ENCODE data around the gene NREP.

Gene NREP

GRCh38 chr5:111699976-111700375, 57.0 kb downstream of the NREP start:
- H3K4me3 ChIP-seq (ENCODE audit: low read depth, low read length), result no peak overlapping the region
- DNase-seq, result no peak
- no peak overlapping the region for H3K27ac ChIP-seq
- H3K36me3 ChIP-seq, result no peaks in the 10 kb centered on the region
- no peak for TF ChIP-seq CTCF (IDR thresholded peaks at IDR 0.05; ENCODE audit: low read depth, low read length)
- H3K9me3 ChIP-seq (ENCODE audit: severe bottlenecking), result no peaks in the 10 kb centered on the region
- H3K27me3 ChIP-seq (ENCODE audit: insufficient read depth, low read depth, severe bottlenecking), result no peaks in the 10 kb centered on the region

DNA sequence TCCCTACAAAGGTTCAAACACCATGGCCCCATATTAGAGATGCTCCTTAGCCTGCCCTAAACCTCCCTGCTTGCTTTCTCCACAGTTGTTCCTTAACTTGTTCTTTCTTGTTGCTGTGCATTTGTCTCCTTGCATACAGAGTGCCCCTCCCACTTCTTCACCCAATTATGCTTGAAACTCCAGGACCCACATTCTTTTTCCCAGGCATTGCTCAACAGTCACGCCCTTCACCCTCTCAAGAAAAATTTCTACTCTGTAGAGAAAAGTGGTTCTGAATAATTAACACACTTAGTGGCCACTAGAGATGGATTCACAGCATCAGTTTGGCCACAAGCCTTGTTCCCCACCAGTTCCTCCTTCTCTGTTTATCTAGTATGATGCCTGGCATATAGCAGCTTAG, 57.7 kb downstream of the NREP start:
- Histone ChIP-seq H3K4me3 (ENCODE audit: low read depth, low read length) (no peak overlapping the region), H3K27me3 (ENCODE audit: insufficient read depth, low read depth, severe bottlenecking) (no peaks in the 10 kb centered on the region), H3K27ac (no peak overlapping the region), H3K9me3 (ENCODE audit: severe bottlenecking) (no peaks in the 10 kb centered on the region), H3K36me3 (no peaks in the 10 kb centered on the region)
- no peak for TF ChIP-seq CTCF (IDR thresholded peaks at IDR 0.05; ENCODE audit: low read depth, low read length)
- no peak for DNase-seq

DNA sequence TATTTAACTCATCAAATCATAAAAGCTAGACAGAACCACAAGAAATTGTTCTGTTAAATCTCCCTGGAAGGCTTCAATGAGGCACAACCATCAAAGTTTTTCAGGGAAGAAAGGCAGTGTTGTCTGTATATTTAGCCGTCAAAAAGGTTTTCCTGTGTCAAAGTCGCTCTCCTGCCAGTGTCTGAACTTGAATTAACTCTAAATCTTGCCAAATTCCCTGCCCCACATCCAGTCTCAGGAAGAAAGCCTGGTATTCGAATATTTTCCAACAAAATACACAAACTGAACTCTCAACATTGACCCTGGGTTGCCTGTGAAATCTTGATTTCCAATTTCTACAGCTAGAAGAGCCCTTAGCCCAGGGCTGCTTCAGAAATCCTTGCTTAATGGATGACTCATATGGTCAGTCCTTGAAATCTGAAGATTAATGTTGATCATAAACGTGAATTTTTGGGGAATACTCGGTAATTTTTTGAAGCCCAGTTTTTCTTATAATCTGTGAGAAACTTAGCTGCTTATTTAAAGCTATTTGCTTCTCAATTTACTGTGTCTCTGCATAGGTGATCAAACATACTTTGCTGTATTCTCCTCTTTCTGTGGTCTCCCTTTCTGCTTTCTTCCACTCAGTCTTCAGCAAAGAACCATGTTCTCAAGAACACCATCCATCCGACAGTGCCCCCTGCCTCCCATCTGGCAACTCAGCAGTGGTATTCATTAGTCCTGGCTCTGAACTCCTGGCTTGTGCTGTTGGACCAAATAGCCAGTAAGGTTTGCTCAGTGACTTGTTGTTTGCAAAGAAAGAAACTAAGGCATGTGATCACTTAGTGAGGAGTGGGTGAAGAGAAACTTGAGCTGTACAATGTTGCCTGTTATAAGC, 58.9 kb downstream of the NREP start:
- DNase-seq, result no peak
- H3K36me3 ChIP-seq, result no peaks in the 10 kb centered on the region
- H3K4me3 ChIP-seq (ENCODE audit: low read depth, low read length), result no peak overlapping the region
- no peaks in the 10 kb centered on the region for H3K9me3 ChIP-seq (ENCODE audit: severe bottlenecking)
- TF ChIP-seq CTCF (IDR thresholded peaks at IDR 0.05; ENCODE audit: low read depth, low read length), result no peak
- H3K27me3 ChIP-seq (ENCODE audit: insufficient read depth, low read depth, severe bottlenecking), result no peaks in the 10 kb centered on the region
- H3K27ac ChIP-seq, result no peak overlapping the region

- TF ChIP-seq CTCF (IDR thresholded peaks at IDR 0.05; ENCODE audit: low read depth, low read length), result no peak
- no peak for DNase-seq
- no peak overlapping the region for H3K27ac ChIP-seq
These were observed 59.8 kb downstream of the NREP start for GRCh38 chr5:111697215-111697614.

DNA sequence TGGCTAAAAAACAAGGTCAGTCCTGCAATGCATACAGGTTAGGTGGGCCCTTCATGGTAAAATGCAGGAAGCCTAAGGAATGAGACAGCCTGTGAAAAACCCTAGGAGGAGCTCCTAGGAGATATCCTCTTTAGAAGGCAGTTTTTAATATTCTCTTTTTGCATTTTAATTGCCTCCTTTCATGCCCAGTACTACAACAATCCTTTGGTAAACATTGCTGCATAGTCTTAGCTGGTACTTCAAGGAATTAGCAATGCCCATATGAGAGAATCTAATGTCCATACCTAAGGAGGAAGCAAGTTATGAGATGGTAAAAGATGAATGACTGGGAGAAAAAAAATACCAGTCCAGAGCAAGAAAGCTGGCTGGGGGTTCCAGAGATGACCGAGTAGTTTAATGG, 61.0 kb downstream of the NREP start:
- no peak overlapping the region for H3K4me3 ChIP-seq (ENCODE audit: low read depth, low read length)
- H3K27ac ChIP-seq, result no peak overlapping the region

More at GRCh38 chr5:111697215-111697614, 59.8 kb downstream of the NREP start:
- Histone ChIP-seq H3K27me3 (ENCODE audit: insufficient read depth, low read depth, severe bottlenecking) (no peaks in the 10 kb centered on the region), H3K4me3 (ENCODE audit: low read depth, low read length) (no peak overlapping the region), H3K36me3 (no peaks in the 10 kb centered on the region), H3K9me3 (ENCODE audit: severe bottlenecking) (no peaks in the 10 kb centered on the region)

More for the DNA sequence above, 61.0 kb downstream of the NREP start:
- Histone ChIP-seq H3K9me3 (ENCODE audit: severe bottlenecking) (no peaks in the 10 kb centered on the region), H3K27me3 (ENCODE audit: insufficient read depth, low read depth, severe bottlenecking) (no peaks in the 10 kb centered on the region), H3K36me3 (no peaks in the 10 kb centered on the region)
- no peak for DNase-seq
- no peak for TF ChIP-seq CTCF (IDR thresholded peaks at IDR 0.05; ENCODE audit: low read depth, low read length)
